CD4-positive, alpha-beta T cell treated with Interleukin-6 for 4 hours (primary cell): ENCODE results near the gene PTPRN2.

Experiments used
- DNase-seq: peaks from one replicate; pipeline ENCODE4 v3.0.0-alpha.2; 2020; ENCODE audit warnings: mixed read lengths

PTPRN2 gene

GRCh38 chr7:157863906-157864810, 723.5 kb downstream of the PTPRN2 start:
- DNase-seq: no peak

- no peak for DNase-seq
These were observed 724.4 kb downstream of the PTPRN2 start for GRCh38 chr7:157863176-157863575.

- no peak for DNase-seq
These were observed 724.9 kb downstream of the PTPRN2 start for GRCh38 chr7:157862731-157863130.

- no peak for DNase-seq
These were observed 726.1 kb downstream of the PTPRN2 start for GRCh38 chr7:157861551-157861950.

- DNase-seq: no peak
These were observed 726.6 kb downstream of the PTPRN2 start for GRCh38 chr7:157861031-157861491.

- DNase-seq: no peak
These were observed 727.2 kb downstream of the PTPRN2 start for GRCh38 chr7:157860406-157860805.

GRCh38 chr7:157859915-157860314, 727.7 kb downstream of the PTPRN2 start:
- no peak for DNase-seq

GRCh38 chr7:157857578-157858075, 730.0 kb downstream of the PTPRN2 start:
- DNase-seq: no peak

- no peak for DNase-seq
These were observed 730.6 kb downstream of the PTPRN2 start for GRCh38 chr7:157856873-157857577.

GRCh38 chr7:157855452-157856213, 732.0 kb downstream of the PTPRN2 start:
- DNase-seq: no peak

GRCh38 chr7:157855016-157855415, 732.6 kb downstream of the PTPRN2 start:
- DNase-seq: no peak

- DNase-seq: no peak
These were observed 733.3 kb downstream of the PTPRN2 start for GRCh38 chr7:157854066-157854891.

- DNase-seq: no peak
These were observed 733.9 kb downstream of the PTPRN2 start for GRCh38 chr7:157853789-157854065.

- no peak for DNase-seq
These were observed 734.4 kb downstream of the PTPRN2 start for GRCh38 chr7:157853076-157853788.

GRCh38 chr7:157851501-157852067, 736.0 kb downstream of the PTPRN2 start:
- DNase-seq: peak; percentile 86

- no peak for DNase-seq
These were observed 736.9 kb downstream of the PTPRN2 start for GRCh38 chr7:157850481-157851444.

- no peak for DNase-seq
These were observed 737.9 kb downstream of the PTPRN2 start for GRCh38 chr7:157849726-157850125.

- DNase-seq: no peak
These were observed 738.4 kb downstream of the PTPRN2 start for GRCh38 chr7:157849341-157849596.

- DNase-seq: no peak
These were observed 738.9 kb downstream of the PTPRN2 start for GRCh38 chr7:157848508-157849340.
